ENCODE measurements around the gene RPS19.

Gene RPS19

DNA sequence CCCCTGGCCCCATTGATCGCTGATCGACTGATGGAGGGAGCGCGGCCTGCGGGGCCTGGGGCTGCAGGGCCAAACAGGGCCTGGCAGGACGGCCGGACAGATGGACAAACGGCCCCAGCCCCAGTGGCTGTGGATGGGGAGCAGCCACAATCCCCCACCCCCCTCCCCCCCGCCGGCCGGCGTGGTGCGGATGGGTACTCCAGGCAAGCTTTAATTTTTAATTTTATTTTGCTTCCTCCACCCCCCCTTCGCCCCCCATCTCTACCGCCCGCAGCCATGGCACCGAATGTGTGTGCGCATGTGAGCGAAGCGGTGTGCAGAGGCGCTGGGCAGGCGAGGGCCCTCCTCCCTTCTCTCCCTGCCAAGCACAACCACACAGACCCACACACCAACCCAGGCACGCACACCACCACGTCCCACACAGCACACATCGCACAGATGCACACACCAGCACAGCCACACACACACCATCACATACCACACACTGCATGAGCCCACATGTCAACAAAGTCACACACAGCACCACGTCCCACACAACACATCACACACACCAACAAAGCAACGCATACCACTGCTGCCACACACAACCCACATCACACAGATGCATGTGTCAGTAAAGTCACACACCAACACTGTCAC is 55.8 kb downstream of the RPS19 start:
- DNase-seq: no peak

DNA sequence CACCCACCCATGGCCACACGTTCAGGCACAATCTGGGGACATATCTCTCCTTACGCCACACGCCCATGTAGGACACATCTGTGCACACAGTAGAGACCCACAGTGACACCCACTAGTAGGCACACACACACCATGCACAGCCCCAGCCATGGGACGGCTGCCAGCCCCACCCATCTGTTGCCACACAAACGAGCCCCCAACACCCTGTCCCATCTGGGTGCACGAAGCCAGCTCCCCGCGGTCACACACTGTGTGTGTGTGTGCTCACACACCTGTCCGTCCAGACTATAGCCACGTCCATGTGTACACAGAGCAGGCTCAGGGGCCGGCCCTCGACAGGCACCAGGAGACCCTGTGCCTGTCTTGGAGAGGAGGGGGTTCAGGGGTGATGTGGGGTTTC is 57.6 kb downstream of the RPS19 start:
- no peak for DNase-seq

DNA sequence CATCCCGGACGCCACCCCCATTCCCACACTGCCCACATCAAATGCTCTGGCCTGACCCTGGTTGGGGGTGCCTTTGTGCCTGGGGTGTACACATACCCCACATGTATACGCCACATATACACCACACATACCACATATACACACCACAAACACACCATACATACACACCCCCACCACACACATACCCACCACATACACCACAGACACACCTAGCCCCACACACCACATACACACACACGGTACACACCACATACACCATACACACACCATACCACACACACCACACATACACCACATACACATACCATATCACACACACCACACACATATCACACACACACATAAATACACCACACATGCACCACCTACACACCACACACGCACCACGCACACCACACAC is 58.0 kb downstream of the RPS19 start:
- no peak for DNase-seq

DNA sequence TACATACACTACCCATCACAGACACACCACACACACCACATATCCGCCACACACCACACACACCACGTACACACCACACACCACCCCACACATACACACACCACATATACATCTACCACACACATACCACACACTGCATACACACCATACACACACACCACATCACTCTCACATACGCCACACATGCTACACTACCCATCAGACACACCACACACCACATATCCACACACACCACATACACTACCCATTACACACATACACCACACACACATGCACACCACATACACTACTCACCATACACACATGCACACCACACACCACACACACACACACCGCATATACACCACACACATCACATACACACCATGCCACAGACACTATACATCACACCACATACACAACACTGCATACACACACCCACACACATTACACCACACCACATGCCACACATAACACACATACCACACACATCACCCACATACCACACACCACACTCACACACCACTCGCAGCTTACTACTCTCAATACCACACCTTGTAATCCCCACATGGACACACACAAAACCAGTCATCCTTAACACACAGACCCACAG is 58.7 kb downstream of the RPS19 start:
- no peak for DNase-seq

DNA sequence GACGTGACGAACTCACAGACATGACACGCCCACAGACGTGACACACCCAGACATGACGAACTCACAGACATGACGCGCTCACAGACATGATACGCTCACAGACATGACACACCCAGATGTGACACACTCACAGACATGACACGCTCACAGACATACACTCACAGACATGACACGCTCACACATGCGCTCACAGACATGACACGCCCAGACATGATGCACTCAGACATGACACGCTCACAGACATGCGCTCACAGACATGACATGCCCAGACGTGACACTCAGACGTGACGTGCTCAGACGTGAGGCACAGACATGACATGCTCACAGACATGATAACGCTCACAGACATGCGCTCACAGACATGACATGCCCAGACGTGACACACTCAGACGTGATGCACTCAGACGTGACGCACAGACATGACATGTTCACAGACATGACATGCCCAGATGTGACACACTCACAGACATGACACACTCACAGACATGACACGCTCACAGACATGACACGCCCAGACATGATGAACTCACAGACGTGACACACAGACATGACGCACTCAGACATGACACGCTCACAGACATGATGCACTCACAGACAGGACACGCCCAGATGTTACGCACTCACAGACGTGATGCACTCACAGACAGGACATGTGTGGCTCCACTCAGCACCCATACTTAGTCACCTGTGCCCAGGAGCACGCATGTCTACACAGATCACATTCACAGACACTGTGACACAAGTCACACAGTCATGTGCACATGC is 60.1 kb downstream of the RPS19 start:
- DNase-seq: no peak

DNA sequence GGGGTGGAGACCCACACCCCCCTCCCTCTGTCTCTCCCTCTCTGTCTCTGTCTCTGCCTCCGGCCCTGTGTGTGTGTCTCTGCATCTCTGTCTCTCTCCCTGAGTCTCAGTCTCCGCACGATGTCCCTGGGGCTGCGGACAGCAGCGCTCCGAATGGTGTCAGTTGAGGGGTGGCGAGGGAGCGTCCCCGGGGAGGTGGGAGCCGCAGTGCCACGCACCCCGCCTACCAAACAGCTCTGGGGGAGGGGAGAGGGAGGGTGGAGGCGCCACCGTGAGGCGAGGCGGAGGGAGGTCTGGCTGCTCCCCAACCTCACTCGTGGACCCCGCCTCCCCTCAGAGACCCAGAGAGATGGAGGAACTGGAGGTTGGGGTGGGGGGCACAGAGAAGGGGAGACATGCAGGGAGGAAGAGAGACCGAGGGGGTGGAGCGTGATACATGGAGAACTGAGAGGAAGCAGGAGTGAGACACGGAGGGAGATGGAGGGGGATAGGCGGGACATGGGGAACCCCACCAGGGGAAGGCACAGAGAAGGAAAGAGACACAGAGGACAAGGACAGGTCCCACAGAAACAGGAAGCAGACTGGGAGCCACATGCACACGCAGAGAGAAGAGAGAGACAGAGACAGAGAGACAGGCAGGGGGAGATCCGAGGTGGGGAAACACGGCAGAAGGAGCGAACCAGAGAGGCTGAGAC is 61.0 kb downstream of the RPS19 start:
- DNase-seq: no peak

DNA sequence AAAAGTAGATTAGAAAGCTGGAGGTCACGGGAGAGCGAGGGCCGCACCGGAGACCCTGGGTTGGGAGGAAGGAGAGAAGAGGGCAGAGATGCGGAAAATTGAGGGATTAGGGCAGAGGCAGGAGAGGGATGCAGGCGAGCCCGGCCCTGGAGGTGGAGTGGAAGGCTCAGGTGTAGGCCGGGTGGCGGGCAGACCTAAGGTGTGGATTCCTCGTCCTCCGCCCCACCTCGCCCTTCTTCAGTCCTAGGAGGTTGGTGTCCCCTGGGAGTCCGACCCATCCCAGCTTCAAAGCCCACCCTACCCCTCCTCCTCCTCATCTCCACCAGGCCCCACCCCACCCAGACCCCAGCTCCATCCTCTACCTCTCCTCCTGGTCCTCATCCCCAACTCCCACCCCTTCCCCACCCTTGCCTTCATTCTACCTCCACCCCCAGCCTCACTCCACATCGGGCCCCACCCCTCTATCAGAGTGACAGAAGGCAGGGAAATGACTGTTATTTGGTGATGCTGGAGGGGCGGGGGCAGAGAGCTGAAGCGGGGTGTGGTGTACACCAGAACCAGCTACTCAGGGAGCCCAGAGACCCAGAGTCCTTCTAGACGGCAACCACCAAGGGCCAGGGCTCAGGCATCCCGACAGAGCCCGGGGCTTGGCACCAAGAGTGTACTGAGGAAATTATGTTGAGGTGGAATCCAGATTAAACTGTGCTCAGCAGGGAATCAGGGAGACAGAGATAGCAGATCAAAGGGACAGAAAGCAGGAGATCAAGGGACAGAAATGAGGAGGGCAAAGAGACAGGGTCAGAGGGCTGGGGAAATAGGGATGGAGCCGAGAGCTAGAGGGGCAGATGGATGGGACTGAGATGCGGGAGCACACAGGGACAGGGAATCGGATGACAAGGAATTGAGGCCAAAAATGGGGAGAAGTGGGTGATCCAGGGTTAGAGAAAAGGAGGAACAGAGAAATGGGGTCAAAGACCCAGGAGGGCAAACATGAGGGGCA is 61.8 kb downstream of the RPS19 start:
- DNase-seq: no peak

Measured in NCI-H82 (cell line).